Fibroblast of skin of abdomen (primary cell): ENCODE measurements around the gene GRK3.

ENCODE experiments used
- DNase-seq: peaks from one replicate; pipeline ENCODE4 v3.0.0-alpha.2; 2013

The GRK3 gene

DNA sequence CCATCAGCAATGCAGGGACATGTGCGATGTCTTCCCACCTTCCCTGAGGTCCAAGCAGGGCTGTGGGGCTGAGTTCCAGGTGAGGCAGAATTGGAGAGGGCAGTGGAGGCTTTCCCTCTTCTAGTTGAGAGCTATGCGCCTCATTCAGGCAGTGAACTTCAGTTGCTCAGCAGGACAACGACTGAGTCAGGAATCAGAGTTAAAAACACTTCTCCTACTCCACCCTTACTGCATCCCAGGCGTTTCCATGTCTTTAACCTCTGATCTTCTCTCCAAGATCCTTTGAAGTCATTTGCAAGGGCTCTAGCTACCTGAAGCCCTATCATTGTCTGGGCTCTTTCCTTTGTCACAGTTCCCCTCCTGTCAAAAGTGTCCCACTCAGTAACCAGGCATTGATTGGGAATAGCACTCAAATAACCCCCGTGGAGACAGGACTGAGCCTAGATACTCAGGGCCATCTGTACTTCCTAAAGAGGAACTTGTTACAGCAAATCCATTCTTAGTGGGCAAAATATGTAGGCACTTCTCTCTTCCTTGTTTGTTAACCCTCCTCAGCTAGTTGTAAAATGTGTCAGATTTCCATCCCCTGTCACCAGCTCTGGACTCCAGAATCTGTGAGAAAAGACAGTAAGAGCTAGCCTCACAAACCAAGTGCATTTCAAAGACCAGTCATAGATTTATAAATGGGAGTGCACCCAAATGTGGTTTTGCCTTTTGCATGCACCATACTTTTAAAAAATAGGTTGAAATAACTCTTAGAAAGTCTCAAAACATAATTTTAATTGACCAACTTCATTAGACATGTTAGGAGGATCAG is 105.0 kb downstream of the GRK3 start:
- peak; percentile 12 for DNase-seq

DNA sequence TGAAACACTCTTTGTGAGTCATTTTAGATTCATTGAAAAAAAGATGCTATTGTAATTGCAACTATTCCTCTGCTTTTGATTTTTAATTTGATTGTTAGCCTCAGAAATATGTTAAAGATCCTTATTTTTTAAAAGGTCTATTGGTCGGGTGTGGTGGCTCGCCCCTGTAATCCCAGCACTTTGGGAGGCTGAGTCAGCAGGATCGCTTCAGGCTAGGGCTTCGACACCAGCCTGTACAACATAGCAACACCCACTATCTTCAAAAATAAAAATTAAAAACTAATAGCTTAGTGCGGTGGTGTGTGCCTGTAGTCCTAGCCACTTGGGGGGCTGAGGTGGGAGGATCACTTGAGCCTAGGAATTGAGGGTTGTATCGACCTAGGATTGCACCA is 105.6 kb downstream of the GRK3 start:
- DNase-seq: no peak

- peak; percentile 48 for DNase-seq
Measured at GRCh38 chr22:25672289-25673084, 108.0 kb downstream of the GRK3 start.

GRCh38 chr22:25673713-25674112 is 109.2 kb downstream of the GRK3 start:
- DNase-seq: peak; percentile 18

GRCh38 chr22:25677631-25678030 is 113.2 kb downstream of the GRK3 start:
- DNase-seq: no peak

GRCh38 chr22:25680051-25680450 is 115.6 kb downstream of the GRK3 start:
- no peak for DNase-seq

DNA sequence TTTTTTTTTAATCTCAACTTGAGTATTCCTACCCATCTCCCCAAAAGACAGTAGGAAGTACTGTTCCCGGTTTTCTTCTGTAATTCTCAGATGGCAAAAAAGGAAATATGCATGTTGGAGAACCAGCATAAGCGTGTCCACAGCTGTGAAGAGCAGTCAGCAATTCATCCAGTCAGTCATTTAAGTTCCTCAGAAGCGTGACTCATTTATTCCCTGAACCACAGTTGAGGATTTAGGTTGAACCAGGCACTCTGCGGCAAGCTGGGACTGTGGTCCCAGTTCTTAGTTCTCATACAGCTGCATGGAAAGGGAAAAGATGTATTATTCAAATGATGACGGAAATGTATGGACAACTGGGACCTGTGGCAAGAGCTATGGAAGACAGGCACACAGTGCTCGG is 116.5 kb downstream of the GRK3 start:
- peak; percentile 71 for DNase-seq

GRCh38 chr22:25682109-25682508 is 117.6 kb downstream of the GRK3 start:
- no peak for DNase-seq

DNA sequence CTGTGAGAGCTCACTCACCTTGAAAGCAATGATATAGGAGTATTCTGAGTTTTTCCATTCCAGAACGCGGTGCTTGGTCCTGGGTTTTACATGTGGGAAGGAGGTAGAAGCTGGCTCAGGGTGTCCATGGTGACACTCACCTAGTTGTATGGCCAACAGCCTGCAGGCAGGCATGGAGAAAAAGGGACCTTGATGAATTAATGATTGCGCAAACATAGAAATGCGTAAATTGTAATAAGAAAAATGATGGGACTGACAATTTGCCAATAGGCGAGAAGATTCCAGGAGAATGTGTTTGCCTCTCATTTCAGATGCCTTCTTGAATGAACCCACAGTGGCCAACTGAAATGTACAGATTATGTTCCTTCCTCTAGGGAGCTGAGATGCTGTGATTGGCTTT is 124.2 kb downstream of the GRK3 start:
- DNase-seq: no peak

- no peak for DNase-seq
Measured at GRCh38 chr22:25689631-25690030, 125.2 kb downstream of the GRK3 start.

GRCh38 chr22:25690798-25691197 is 126.3 kb downstream of the GRK3 start:
- no peak for DNase-seq

DNA sequence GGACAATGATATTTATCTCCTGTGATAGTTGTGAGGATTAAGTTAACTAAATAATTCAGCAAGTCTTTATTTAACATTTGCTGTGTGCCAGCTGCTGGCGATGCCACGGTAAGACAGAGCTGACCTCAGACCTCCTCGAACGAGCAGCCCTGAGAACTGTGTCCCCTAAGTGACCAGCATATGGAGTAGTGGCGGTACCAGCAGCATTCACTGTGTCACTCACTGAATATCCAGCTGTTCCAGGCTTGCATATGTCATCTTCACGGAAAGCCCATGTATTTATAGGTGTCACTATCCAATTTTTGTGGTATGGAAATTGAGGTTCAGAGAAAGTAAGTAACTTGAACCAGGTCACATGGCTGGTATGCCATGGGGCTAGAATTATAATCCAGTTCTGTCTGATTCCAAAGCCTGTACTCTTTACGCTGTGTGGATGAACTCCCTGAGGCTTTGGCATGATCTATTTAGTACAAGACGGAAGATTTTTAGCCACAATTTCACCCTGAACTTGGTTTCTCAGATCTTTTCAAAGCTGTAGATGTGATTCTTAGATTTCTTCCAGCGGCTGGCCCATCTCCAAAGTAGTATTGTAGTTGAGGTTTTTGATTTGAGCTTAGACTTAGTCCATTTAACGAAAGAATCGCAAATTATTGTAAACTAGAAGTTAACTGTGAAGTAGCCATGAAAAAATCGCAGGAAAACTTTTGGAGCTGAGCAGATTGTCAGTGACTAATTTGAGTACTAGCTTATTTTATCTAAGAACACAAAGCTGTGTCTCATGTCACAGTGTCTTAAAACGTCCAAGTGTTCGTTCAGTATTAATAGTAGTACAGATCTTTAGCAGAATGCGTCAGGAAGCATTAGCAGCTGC is 128.2 kb downstream of the GRK3 start:
- DNase-seq: no peak

GRCh38 chr22:25693268-25693565 is 128.7 kb downstream of the GRK3 start:
- DNase-seq: no peak

DNA sequence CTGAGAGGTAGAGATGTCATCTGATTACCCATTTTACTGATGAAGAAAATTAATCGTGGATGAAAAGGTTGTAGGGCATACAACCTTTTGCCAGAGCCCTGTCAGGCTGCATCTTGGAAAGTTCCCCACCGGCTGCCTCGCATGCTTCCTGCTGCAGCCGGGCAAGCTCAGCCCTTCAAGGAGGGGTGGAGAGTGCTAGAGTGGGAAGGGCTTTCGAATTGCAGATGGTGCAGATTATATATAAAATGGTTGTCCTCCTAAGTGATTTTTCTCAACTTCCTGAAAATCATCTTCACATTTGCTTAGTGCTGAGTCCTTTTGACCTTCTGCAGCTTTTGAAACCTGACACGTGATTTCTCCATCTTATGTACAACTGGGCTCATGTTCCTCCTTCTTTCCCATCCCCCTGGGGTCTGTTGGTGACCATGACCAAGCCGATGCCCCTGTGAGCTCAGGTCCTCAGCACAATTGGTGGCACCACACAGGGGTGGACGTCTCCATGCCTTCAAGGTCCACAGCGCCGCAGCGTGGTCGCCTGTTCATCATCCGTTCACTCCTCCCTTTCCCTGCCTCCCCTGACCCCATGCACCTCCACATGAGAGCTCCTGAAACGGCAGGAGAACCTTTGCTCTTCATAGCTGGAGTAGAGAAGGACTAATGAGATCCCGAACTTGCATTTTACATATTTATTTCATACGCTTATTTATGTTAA is 129.9 kb downstream of the GRK3 start:
- DNase-seq: no peak

GRCh38 chr22:25695146-25695545 is 130.7 kb downstream of the GRK3 start:
- DNase-seq: no peak

- no peak for DNase-seq
Measured at GRCh38 chr22:25696763-25697162, 132.3 kb downstream of the GRK3 start.

DNA sequence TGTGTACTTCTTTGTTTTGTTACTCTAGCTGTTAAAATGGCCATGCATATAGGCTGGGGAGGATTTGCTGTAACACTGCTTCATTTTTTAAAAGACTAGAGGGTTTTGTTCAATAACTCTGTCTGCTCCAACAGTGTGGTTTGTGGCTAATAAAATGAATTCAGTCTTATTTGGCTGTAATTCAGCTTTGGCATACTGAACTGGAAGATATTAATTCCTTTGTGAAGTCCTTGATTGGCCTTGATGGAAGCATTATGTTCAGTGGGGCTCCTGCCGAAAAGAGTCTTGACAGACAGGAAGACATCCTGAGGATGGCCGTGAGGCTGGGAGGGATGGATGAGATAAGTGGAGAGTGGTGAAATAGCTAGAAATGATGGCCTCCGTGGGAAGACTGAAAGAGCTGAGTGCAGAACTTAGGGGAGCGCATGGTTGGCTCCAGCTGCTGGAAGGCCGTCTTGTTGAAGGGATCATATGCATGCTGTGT is 132.7 kb downstream of the GRK3 start:
- peak; percentile 51 for DNase-seq

DNA sequence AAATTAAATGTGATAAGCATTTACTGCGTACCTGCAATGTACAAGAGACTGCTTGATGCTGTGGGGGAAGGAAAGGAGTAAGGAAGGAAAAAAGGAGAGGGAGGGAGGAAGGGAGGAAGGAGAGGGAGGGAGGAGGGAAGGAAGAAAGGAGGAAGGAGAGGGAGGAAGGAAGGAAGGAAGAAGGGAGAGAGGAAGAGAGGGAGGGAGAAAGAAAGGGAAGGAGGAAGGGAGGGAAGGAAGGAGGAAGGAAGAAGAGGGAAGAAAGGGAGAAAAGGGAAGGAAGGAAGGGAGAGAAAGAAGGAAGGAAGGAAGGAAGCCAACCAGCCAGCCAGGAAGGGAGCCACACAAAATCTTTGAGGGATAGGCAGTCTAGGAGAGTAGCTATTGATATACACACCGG is 133.5 kb downstream of the GRK3 start:
- no peak for DNase-seq

- DNase-seq: no peak
Measured at GRCh38 chr22:25698461-25698860, 134.0 kb downstream of the GRK3 start.

GRCh38 chr22:25698978-25699377 is 134.5 kb downstream of the GRK3 start:
- no peak for DNase-seq

DNA sequence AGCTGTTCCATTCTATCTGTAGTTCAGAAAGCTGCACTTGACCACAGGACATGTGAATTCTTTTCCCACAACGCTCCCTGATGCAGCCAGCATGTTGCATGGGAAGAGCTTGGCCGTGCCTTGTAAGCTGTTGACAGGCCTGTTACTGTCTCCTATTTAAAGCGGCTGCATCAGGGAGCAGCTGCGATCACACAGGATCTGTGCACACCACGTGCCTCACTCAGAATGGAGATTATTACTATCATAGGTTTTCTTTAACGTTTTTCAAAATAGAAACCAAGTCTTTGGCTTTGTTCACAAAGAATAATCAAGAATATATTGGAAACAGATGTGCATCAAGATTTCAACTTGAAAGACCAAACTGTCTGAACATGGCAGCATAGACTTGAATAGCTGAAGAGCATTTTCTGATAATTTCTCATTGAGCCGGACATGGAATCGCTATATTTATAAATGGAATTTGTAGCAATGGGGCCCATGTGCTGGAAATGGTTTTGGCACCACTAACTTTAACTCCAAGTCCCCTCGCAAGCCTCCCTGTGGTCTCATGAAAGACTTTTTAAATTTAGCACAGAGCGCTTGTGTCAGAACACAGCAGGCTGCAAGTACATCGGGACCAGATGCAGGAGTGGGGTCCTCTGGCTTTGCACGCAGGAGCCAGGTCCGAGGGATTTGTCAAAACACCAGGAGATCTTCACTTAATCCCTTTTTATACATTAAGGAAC is 136.7 kb downstream of the GRK3 start:
- DNase-seq: peak; percentile 79

GRCh38 chr22:25702040-25702439 is 137.6 kb downstream of the GRK3 start:
- DNase-seq: peak; percentile 29
